SK-N-MC (cell line): ENCODE data around the gene DNER.

ENCODE experiments used
- EZH2 ChIP-seq: fragments of 200-600 bp; sonication (generic); IDR thresholded peaks from one replicate; pipeline ENCODE4 v1.6.1; 2017; ENCODE audit warnings: antibody characterized with exemption
- FOXP2 ChIP-seq: optimal IDR thresholded peaks from 2 replicates; pipeline ENCODE3; 2011; ENCODE audit warnings: mild to moderate bottlenecking, moderate library complexity; ENCODE audit not compliant: insufficient read depth; ENCODE audit errors: extremely low read length, control extremely low read depth
- POLR2AphosphoS5 ChIP-seq: IDR thresholded peaks from 2 replicates; pipeline ENCODE4 v1.6.1; 2012; ENCODE audit warnings: mild to moderate bottlenecking, low read depth, low read length, borderline replicate concordance

DNA sequence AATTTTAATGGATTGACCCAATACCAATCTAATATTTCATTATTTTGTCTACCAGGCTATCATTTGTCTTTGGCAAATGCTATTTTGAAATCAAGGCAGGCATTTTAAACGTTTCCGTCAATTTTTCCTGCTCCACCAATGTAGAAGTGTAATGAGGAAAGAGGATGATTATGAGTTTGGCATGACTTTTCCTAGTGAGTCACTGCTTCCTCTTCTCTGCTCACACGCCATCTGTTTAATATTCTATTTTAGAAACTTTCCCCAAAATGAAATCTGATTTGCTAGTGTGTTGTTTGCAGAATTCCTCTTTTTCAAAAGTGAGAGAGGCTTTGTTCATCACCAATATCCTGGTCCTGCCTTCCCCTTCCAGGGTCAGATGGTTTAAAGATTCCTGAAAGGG, 400.8 kb downstream of the DNER start:
- TF ChIP-seq EZH2 = no peak
- TF ChIP-seq POLR2AphosphoS5 = no peak
- TF ChIP-seq FOXP2 = no peak
